ENCODE measurements around the gene HSF4.

Gene HSF4

GRCh38 chr16:67184995-67185650, 20.6 kb downstream of the HSF4 start:
- Histone ChIP-seq H3K9ac (ENCODE audit: low read depth in 1 of 2, low read length in 2 of 2) (peak overlapping the region; percentile 14 to 93), H3K9me3 (ENCODE audit: control insufficient read depth in 2 of 2, low read length in 2 of 2) (no peaks in the 10 kb centered on the region), H3K4me3 (ENCODE audit: low read length in 2 of 2) (peak overlapping the region; percentile 64 to 92), H3K36me3 (ENCODE audit: control insufficient read depth in 2 of 2, insufficient read depth in 2 of 2, low read length in 2 of 2) (no peaks in the 10 kb centered on the region), H3K4me1 (ENCODE audit: control insufficient read depth in 2 of 2, insufficient read depth in 2 of 2, low read length in 2 of 2) (peaks cover 24% of the 10 kb centered on the region in 2 donors), H3K27me3 (ENCODE audit: control insufficient read depth in 2 of 2, insufficient read depth in 2 of 2, low read length in 2 of 2) (peaks cover 0 to 2% of the 10 kb centered on the region in 2 donors), H3K27ac (ENCODE audit: low read depth in 2 of 2, low read length in 2 of 2) (no peak overlapping the region)

- Histone ChIP-seq H3K9ac (ENCODE audit: low read depth in 1 of 2, low read length in 2 of 2) (peak overlapping the region; percentile 14), H3K4me3 (ENCODE audit: low read length in 2 of 2) (peak overlapping the region in 1 of 2 donors; percentile 64), H3K36me3 (ENCODE audit: control insufficient read depth in 2 of 2, insufficient read depth in 2 of 2, low read length in 2 of 2) (no peaks in the 10 kb centered on the region), H3K4me1 (ENCODE audit: control insufficient read depth in 2 of 2, insufficient read depth in 2 of 2, low read length in 2 of 2) (peaks cover 26 to 29% of the 10 kb centered on the region in 2 donors), H3K27ac (ENCODE audit: low read depth in 2 of 2, low read length in 2 of 2) (no peak overlapping the region), H3K27me3 (ENCODE audit: control insufficient read depth in 2 of 2, insufficient read depth in 2 of 2, low read length in 2 of 2) (peaks cover 0 to 2% of the 10 kb centered on the region in 2 donors), H3K9me3 (ENCODE audit: control insufficient read depth in 2 of 2, low read length in 2 of 2) (no peaks in the 10 kb centered on the region)
Measured at GRCh38 chr16:67185651-67186134, 21.1 kb downstream of the HSF4 start.

GRCh38 chr16:67186550-67186950, 22.0 kb downstream of the HSF4 start:
- Histone ChIP-seq H3K9ac (ENCODE audit: low read depth in 1 of 2, low read length in 2 of 2) (no peak overlapping the region), H3K4me1 (ENCODE audit: control insufficient read depth in 2 of 2, insufficient read depth in 2 of 2, low read length in 2 of 2) (peaks cover 31 to 32% of the 10 kb centered on the region in 2 donors), H3K36me3 (ENCODE audit: control insufficient read depth in 2 of 2, insufficient read depth in 2 of 2, low read length in 2 of 2) (no peaks in the 10 kb centered on the region), H3K4me3 (ENCODE audit: low read length in 2 of 2) (no peak overlapping the region), H3K27me3 (ENCODE audit: control insufficient read depth in 2 of 2, insufficient read depth in 2 of 2, low read length in 2 of 2) (peaks cover 0 to 2% of the 10 kb centered on the region in 2 donors), H3K27ac (ENCODE audit: low read depth in 2 of 2, low read length in 2 of 2) (no peak overlapping the region), H3K9me3 (ENCODE audit: control insufficient read depth in 2 of 2, low read length in 2 of 2) (no peaks in the 10 kb centered on the region)

- no peak overlapping the region for H3K4me3 ChIP-seq (ENCODE audit: low read length in 2 of 2)
- H3K9me3 ChIP-seq (ENCODE audit: control insufficient read depth in 2 of 2, low read length in 2 of 2) = no peaks in the 10 kb centered on the region
- H3K36me3 ChIP-seq (ENCODE audit: control insufficient read depth in 2 of 2, insufficient read depth in 2 of 2, low read length in 2 of 2) = no peaks in the 10 kb centered on the region
- H3K9ac ChIP-seq (ENCODE audit: low read depth in 1 of 2, low read length in 2 of 2) = no peak overlapping the region
- H3K27me3 ChIP-seq (ENCODE audit: control insufficient read depth in 2 of 2, insufficient read depth in 2 of 2, low read length in 2 of 2) = peaks cover 0 to 2% of the 10 kb centered on the region in 2 donors
- no peak overlapping the region for H3K27ac ChIP-seq (ENCODE audit: low read depth in 2 of 2, low read length in 2 of 2)
- peaks cover 34 to 35% of the 10 kb centered on the region in 2 donors for H3K4me1 ChIP-seq (ENCODE audit: control insufficient read depth in 2 of 2, insufficient read depth in 2 of 2, low read length in 2 of 2)
Measured at GRCh38 chr16:67187175-67187890, 22.8 kb downstream of the HSF4 start.

GRCh38 chr16:67188323-67188722, 23.8 kb downstream of the HSF4 start:
- no peak overlapping the region for H3K4me3 ChIP-seq (ENCODE audit: low read length in 2 of 2)
- H3K4me1 ChIP-seq (ENCODE audit: control insufficient read depth in 2 of 2, insufficient read depth in 2 of 2, low read length in 2 of 2) = peaks cover 39% of the 10 kb centered on the region in 2 donors
- peaks cover 0 to 2% of the 10 kb centered on the region in 2 donors for H3K36me3 ChIP-seq (ENCODE audit: control insufficient read depth in 2 of 2, insufficient read depth in 2 of 2, low read length in 2 of 2)
- peaks cover 0 to 2% of the 10 kb centered on the region in 2 donors for H3K27me3 ChIP-seq (ENCODE audit: control insufficient read depth in 2 of 2, insufficient read depth in 2 of 2, low read length in 2 of 2)
- H3K9ac ChIP-seq (ENCODE audit: low read depth in 1 of 2, low read length in 2 of 2) = no peak overlapping the region
- H3K9me3 ChIP-seq (ENCODE audit: control insufficient read depth in 2 of 2, low read length in 2 of 2) = no peaks in the 10 kb centered on the region
- H3K27ac ChIP-seq (ENCODE audit: low read depth in 2 of 2, low read length in 2 of 2) = no peak overlapping the region

- Histone ChIP-seq H3K9me3 (ENCODE audit: control insufficient read depth in 2 of 2, low read length in 2 of 2) (no peaks in the 10 kb centered on the region), H3K27ac (ENCODE audit: low read depth in 2 of 2, low read length in 2 of 2) (no peak overlapping the region), H3K4me1 (ENCODE audit: control insufficient read depth in 2 of 2, insufficient read depth in 2 of 2, low read length in 2 of 2) (peaks cover 41 to 42% of the 10 kb centered on the region in 2 donors), H3K9ac (ENCODE audit: low read depth in 1 of 2, low read length in 2 of 2) (no peak overlapping the region), H3K36me3 (ENCODE audit: control insufficient read depth in 2 of 2, insufficient read depth in 2 of 2, low read length in 2 of 2) (peaks cover 3 to 6% of the 10 kb centered on the region in 2 donors), H3K27me3 (ENCODE audit: control insufficient read depth in 2 of 2, insufficient read depth in 2 of 2, low read length in 2 of 2) (peaks cover 0 to 2% of the 10 kb centered on the region in 2 donors), H3K4me3 (ENCODE audit: low read length in 2 of 2) (no peak overlapping the region)
Measured at GRCh38 chr16:67188798-67189197, 24.3 kb downstream of the HSF4 start.

- H3K9ac ChIP-seq (ENCODE audit: low read depth in 1 of 2, low read length in 2 of 2) = no peak within 1 kb of the TSS
Measured at GRCh38 chr16:67190041-67190440, 25.5 kb downstream of the HSF4 start, which contains the start of gene EXOC3L1. Gene EXOC3L1, minus strand, starts transcription at chr16:67190136. Its CDS starts 460 bp downstream, at chr16:67189676.

GRCh38 chr16:67190448-67191399, 26.2 kb downstream of the HSF4 start:
- H3K4me1 ChIP-seq (ENCODE audit: control insufficient read depth in 2 of 2, insufficient read depth in 2 of 2, low read length in 2 of 2) = peaks cover 28% of the 10 kb centered on the region in 2 donors
- H3K9ac ChIP-seq (ENCODE audit: low read depth in 1 of 2, low read length in 2 of 2) = no peak overlapping the region
- H3K36me3 ChIP-seq (ENCODE audit: control insufficient read depth in 2 of 2, insufficient read depth in 2 of 2, low read length in 2 of 2) = peaks cover 16 to 23% of the 10 kb centered on the region in 2 donors
- H3K27ac ChIP-seq (ENCODE audit: low read depth in 2 of 2, low read length in 2 of 2) = no peak overlapping the region
- no peak overlapping the region for H3K4me3 ChIP-seq (ENCODE audit: low read length in 2 of 2)
- H3K9me3 ChIP-seq (ENCODE audit: control insufficient read depth in 2 of 2, low read length in 2 of 2) = no peaks in the 10 kb centered on the region
- H3K27me3 ChIP-seq (ENCODE audit: control insufficient read depth in 2 of 2, insufficient read depth in 2 of 2, low read length in 2 of 2) = peaks cover 0 to 2% of the 10 kb centered on the region in 2 donors

More at GRCh38 chr16:67190041-67190440, 25.5 kb downstream of the HSF4 start, which contains the start of gene EXOC3L1:
- peaks cover 9 to 17% of the 10 kb centered on the region in 2 donors for H3K36me3 ChIP-seq (ENCODE audit: control insufficient read depth in 2 of 2, insufficient read depth in 2 of 2, low read length in 2 of 2)
- H3K27me3 ChIP-seq (ENCODE audit: control insufficient read depth in 2 of 2, insufficient read depth in 2 of 2, low read length in 2 of 2) = peaks cover 0 to 2% of the 10 kb centered on the region in 2 donors
- no peak within 1 kb of the TSS for H3K27ac ChIP-seq (ENCODE audit: low read depth in 2 of 2, low read length in 2 of 2)
- no peaks in the 10 kb centered on the region for H3K9me3 ChIP-seq (ENCODE audit: control insufficient read depth in 2 of 2, low read length in 2 of 2)
- no peak within 1 kb of the TSS for H3K4me3 ChIP-seq (ENCODE audit: low read length in 2 of 2)
- H3K4me1 ChIP-seq (ENCODE audit: control insufficient read depth in 2 of 2, insufficient read depth in 2 of 2, low read length in 2 of 2) = peaks cover 34 to 35% of the 10 kb centered on the region in 2 donors

- H3K4me3 ChIP-seq (ENCODE audit: low read length in 2 of 2) = peak overlapping the region; percentile 57 to 90
- no peak overlapping the region for H3K9ac ChIP-seq (ENCODE audit: low read depth in 1 of 2, low read length in 2 of 2)
Measured at GRCh38 chr16:67191411-67191994, 27.0 kb downstream of the HSF4 start.

More at GRCh38 chr16:67191411-67191994, 27.0 kb downstream of the HSF4 start:
- H3K27ac ChIP-seq (ENCODE audit: low read depth in 2 of 2, low read length in 2 of 2) = no peak overlapping the region
- H3K9me3 ChIP-seq (ENCODE audit: control insufficient read depth in 2 of 2, low read length in 2 of 2) = no peaks in the 10 kb centered on the region
- peaks cover 24 to 30% of the 10 kb centered on the region in 2 donors for H3K36me3 ChIP-seq (ENCODE audit: control insufficient read depth in 2 of 2, insufficient read depth in 2 of 2, low read length in 2 of 2)
- H3K4me1 ChIP-seq (ENCODE audit: control insufficient read depth in 2 of 2, insufficient read depth in 2 of 2, low read length in 2 of 2) = peaks cover 26 to 28% of the 10 kb centered on the region in 2 donors
- H3K27me3 ChIP-seq (ENCODE audit: control insufficient read depth in 2 of 2, insufficient read depth in 2 of 2, low read length in 2 of 2) = no peaks in the 10 kb centered on the region
